WTC11 (cell line): ENCODE results near the gene NNAT. TPM values are rescaled to one million over a fixed set of nuclear protein-coding genes. Genes with fewer than 3 reads are reported as not detected.
"Not testable (repeated sequence)": the region's sequence is repeated elsewhere in the genome, so short reads cannot be mapped to it uniquely, and the experiment has no call there.

Source experiments
- ATAC-seq: fragments of 200-7000 bp; cut with Tn5 transposase; 2 replicates; pipeline ENCODE4 v1.10.0; 2021; ENCODE audit warnings: mild to moderate bottlenecking, moderate library complexity
- CTCF ChIA-PET: fragments of 300-600 bp; sonication (Branson Sonifier 250); formaldehyde crosslinking; loops from one replicate; lab custom pipeline; 2021; ENCODE audit warnings: antibody characterized with exemption; lab: Charles Lee
- POLR2A ChIA-PET: fragments of 350-600 bp; sonication (Branson Sonifier 250); formaldehyde crosslinking; loops from one replicate; lab custom pipeline; 2021; ENCODE audit warnings: antibody characterized with exemption; lab: Charles Lee
- DNase-seq: peaks from one replicate; pipeline ENCODE4 v3.0.0; 2021; ENCODE audit warnings: low spot score
- H3K27ac Mint-ChIP-seq: 2 replicates; pipeline ENCODE4 v1.8.0; 2021; ENCODE audit warnings: mixed read lengths
- H3K27me3 Mint-ChIP-seq: 2 replicates; pipeline ENCODE4 v1.8.0; 2021; ENCODE audit warnings: low read depth, mild to moderate bottlenecking, moderate library complexity, mixed read lengths
- H3K36me3 Mint-ChIP-seq: 2 replicates; pipeline ENCODE4 v1.8.0; 2021; ENCODE audit warnings: mixed read lengths
- H3K4me1 Mint-ChIP-seq: 2 replicates; pipeline ENCODE4 v1.8.0; 2022; ENCODE audit warnings: mixed read lengths
- H3K4me3 Mint-ChIP-seq: 2 replicates; pipeline ENCODE4 v1.8.0; 2021; ENCODE audit warnings: mild to moderate bottlenecking, moderate library complexity, mixed read lengths
- H3K9me3 Mint-ChIP-seq: 2 replicates; pipeline ENCODE4 v1.8.0; 2021; ENCODE audit warnings: mixed read lengths
- ETV6 ChIP-seq: sonication (generic); formaldehyde crosslinking; IDR thresholded peaks from 2 replicates; pipeline ENCODE4 v1.8.1; 2022; ENCODE audit warnings: mild to moderate bottlenecking, missing genetic modification reagents
- JUN ChIP-seq: sonication (generic); formaldehyde crosslinking; IDR thresholded peaks from 2 replicates; pipeline ENCODE4 v1.8.0; 2023; ENCODE audit warnings: mild to moderate bottlenecking, missing genetic modification reagents
- NR1H2 ChIP-seq: sonication (generic); formaldehyde crosslinking; IDR thresholded peaks from 2 replicates; pipeline ENCODE4 v1.9.0; 2021; ENCODE audit warnings: mild to moderate bottlenecking, moderate library complexity, missing genetic modification reagents
- TEAD4 ChIP-seq: sonication (generic); formaldehyde crosslinking; IDR thresholded peaks from 2 replicates; pipeline ENCODE4 v1.8.0; 2022; ENCODE audit warnings: mild to moderate bottlenecking, missing genetic modification reagents
- TP53 ChIP-seq: sonication (generic); formaldehyde crosslinking; IDR thresholded peaks from 2 replicates; pipeline ENCODE4 v1.8.1; 2023; ENCODE audit warnings: mild to moderate bottlenecking, missing genetic modification reagents
- ZNF263 ChIP-seq: sonication (generic); formaldehyde crosslinking; IDR thresholded peaks from 2 replicates; pipeline ENCODE4 v1.8.1; 2022; ENCODE audit warnings: low read depth, mild to moderate bottlenecking, moderate library complexity, missing genetic modification reagents
- ZNF423 ChIP-seq: fragments of 250-450 bp; sonication (Bioruptor Pico); IDR thresholded peaks from 2 replicates; pipeline ENCODE4 v2.1.2; 2022; ENCODE audit warnings: mild to moderate bottlenecking, moderate library complexity
- ZNF671 ChIP-seq: fragments of 250-450 bp; sonication (Bioruptor Pico); IDR thresholded peaks from 2 replicates; pipeline ENCODE4 v1.8.0; 2021; ENCODE audit warnings: mild to moderate bottlenecking
- total RNA-seq: library from RNA; stranded (reverse); gene quantifications from 3 replicates; pipeline ENCODE4 v1.2.3, GENCODE V29; 2021
- TF ChIP-seq, protein P1 (sequence below): sonication (generic); formaldehyde crosslinking; IDR thresholded peaks from 2 replicates; pipeline ENCODE4 v1.8.1; 2023; ENCODE audit warnings: mild to moderate bottlenecking, missing genetic modification reagents, moderate library complexity
- TF ChIP-seq, protein P2 (sequence below): fragments of 250-450 bp; sonication (Bioruptor Pico); IDR thresholded peaks from 2 replicates; pipeline ENCODE4 v1.9.0; 2021; ENCODE audit warnings: mild to moderate bottlenecking
- TF ChIP-seq, protein P3 (sequence below): fragments of 250-450 bp; sonication (Bioruptor Pico); IDR thresholded peaks from 2 replicates; pipeline ENCODE4 v1.9.0; 2021; ENCODE audit warnings: mild to moderate bottlenecking, borderline replicate concordance
- TF ChIP-seq, protein P4 (sequence below): sonication (generic); formaldehyde crosslinking; IDR thresholded peaks from 2 replicates; pipeline ENCODE4 v1.8.0; 2023; ENCODE audit warnings: mild to moderate bottlenecking, missing genetic modification reagents
- TF ChIP-seq, protein P5 (sequence below): sonication (generic); formaldehyde crosslinking; IDR thresholded peaks from 2 replicates; pipeline ENCODE4 v1.8.1; 2022; ENCODE audit warnings: low read depth, missing genetic modification reagents, borderline replicate concordance

Gene NNAT
- total RNA-seq, 1 experiment from 2014 or later: 90.0 TPM

DNA sequence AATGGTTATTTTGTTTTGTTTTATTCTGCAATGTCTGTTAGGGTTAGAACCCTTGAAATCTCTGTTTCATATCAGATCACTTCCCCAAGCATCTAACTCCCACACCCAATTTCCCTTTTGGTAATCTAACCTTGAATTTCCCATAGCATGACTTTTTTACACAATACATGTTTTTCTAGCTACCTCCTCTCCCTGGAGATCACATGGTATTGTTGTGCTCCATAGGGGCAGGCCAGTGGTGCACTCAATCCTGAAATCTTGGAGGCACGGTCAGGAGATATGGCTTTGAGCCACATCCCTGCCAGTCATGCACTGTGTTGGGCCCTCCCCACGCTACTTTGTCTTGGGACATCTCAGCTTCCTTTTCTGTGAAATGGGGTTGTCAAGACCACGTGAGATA is 36.7 kb upstream of the NNAT start (continued):
- no peak for TF ChIP-seq NR1H2
- no peak for TF ChIP-seq TEAD4 (CRISPR knock-in tag)
- TF ChIP-seq ZNF263: no peak
- TF ChIP-seq, protein P1, sequence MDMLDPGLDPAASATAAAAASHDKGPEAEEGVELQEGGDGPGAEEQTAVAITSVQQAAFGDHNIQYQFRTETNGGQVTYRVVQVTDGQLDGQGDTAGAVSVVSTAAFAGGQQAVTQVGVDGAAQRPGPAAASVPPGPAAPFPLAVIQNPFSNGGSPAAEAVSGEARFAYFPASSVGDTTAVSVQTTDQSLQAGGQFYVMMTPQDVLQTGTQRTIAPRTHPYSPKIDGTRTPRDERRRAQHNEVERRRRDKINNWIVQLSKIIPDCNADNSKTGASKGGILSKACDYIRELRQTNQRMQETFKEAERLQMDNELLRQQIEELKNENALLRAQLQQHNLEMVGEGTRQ (CRISPR knock-in tag): no peak
- no peak for TF ChIP-seq ZNF671 (CRISPR knock-in tag)
- no peak for TF ChIP-seq JUN (CRISPR knock-in tag)
- TF ChIP-seq ZNF423 (CRISPR knock-in tag): no peak

DNA sequence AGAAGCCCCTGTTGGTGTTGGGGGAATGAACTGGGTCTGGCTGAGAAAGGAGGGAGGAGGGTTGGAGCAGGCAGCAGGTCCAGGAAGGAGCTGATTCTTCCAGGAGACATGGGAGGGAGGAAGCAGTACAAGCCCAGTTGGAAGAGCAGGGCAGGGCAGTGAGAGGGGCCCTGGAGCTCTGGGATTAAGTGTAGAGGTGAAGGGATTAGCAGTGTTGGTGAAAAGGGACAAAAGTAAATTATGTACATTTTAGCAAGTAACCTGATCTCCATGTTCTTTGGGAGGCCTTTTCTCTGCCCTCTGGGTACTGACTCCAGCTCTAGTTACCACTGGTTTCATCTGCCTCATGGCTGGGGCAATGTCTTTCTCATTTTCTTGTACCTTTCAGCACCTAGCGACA is 34.8 kb upstream of the NNAT start:
- DNase-seq, POLR2A ChIA-PET, H3K27me3 Mint-ChIP-seq, CTCF ChIA-PET, H3K4me3 Mint-ChIP-seq, H3K27ac Mint-ChIP-seq: not testable (repeated sequence)
- peak; percentile 64 for ATAC-seq
- H3K9me3 Mint-ChIP-seq: peaks cover 30% of the 10 kb centered on the region
- peaks cover 14% of the 10 kb centered on the region for H3K36me3 Mint-ChIP-seq
- H3K4me1 Mint-ChIP-seq: peaks cover 30% of the 10 kb centered on the region

DNA sequence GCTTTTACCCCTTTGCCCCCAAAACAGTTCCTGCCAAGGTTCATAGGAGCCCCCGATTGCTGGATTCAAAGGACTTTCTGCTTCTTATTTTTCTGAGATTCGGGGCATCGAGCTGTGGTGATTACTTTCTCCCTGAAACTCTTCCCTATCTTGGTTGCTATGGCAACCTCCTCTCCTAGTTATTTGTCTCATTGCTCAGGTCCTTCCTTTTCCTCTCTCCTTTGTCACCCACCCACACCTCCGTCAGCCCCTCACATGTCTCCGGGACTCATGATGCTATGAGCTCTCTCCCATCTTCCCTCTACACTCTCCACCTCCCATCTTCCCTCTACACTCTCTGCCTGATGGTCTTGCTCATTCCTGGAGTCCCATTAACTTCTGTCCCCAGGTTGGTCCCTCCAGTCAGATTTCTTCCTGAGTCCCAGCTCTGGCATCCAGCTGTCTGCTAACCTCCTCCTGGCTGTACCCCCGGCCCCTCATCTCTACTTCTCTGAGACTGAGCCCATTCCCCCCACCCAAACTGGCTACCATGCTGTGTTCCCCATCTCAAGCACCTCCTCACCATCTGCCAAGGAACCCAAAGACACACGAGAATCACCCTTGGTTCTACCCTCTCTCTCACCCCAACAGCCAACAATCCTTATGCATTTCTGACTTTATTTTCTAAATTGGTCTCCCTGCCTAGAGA is 30.2 kb upstream of the NNAT start:
- CTCF ChIA-PET: no interaction called here

More for the DNA sequence above, 30.2 kb upstream of the NNAT start:
- TF ChIP-seq, protein P2, sequence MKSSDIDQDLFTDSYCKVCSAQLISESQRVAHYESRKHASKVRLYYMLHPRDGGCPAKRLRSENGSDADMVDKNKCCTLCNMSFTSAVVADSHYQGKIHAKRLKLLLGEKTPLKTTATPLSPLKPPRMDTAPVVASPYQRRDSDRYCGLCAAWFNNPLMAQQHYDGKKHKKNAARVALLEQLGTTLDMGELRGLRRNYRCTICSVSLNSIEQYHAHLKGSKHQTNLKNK (CRISPR knock-in tag): no peak
- TF ChIP-seq, protein P3, sequence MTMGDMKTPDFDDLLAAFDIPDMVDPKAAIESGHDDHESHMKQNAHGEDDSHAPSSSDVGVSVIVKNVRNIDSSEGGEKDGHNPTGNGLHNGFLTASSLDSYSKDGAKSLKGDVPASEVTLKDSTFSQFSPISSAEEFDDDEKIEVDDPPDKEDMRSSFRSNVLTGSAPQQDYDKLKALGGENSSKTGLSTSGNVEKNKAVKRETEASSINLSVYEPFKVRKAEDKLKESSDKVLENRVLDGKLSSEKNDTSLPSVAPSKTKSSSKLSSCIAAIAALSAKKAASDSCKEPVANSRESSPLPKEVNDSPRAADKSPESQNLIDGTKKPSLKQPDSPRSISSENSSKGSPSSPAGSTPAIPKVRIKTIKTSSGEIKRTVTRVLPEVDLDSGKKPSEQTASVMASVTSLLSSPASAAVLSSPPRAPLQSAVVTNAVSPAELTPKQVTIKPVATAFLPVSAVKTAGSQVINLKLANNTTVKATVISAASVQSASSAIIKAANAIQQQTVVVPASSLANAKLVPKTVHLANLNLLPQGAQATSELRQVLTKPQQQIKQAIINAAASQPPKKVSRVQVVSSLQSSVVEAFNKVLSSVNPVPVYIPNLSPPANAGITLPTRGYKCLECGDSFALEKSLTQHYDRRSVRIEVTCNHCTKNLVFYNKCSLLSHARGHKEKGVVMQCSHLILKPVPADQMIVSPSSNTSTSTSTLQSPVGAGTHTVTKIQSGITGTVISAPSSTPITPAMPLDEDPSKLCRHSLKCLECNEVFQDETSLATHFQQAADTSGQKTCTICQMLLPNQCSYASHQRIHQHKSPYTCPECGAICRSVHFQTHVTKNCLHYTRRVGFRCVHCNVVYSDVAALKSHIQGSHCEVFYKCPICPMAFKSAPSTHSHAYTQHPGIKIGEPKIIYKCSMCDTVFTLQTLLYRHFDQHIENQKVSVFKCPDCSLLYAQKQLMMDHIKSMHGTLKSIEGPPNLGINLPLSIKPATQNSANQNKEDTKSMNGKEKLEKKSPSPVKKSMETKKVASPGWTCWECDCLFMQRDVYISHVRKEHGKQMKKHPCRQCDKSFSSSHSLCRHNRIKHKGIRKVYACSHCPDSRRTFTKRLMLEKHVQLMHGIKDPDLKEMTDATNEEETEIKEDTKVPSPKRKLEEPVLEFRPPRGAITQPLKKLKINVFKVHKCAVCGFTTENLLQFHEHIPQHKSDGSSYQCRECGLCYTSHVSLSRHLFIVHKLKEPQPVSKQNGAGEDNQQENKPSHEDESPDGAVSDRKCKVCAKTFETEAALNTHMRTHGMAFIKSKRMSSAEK (CRISPR knock-in tag): no peak
- TF ChIP-seq TP53 (CRISPR knock-in tag): no peak
- TF ChIP-seq ZNF263: no peak
- TF ChIP-seq ETV6 (CRISPR knock-in tag): no peak
- TF ChIP-seq, protein P4, sequence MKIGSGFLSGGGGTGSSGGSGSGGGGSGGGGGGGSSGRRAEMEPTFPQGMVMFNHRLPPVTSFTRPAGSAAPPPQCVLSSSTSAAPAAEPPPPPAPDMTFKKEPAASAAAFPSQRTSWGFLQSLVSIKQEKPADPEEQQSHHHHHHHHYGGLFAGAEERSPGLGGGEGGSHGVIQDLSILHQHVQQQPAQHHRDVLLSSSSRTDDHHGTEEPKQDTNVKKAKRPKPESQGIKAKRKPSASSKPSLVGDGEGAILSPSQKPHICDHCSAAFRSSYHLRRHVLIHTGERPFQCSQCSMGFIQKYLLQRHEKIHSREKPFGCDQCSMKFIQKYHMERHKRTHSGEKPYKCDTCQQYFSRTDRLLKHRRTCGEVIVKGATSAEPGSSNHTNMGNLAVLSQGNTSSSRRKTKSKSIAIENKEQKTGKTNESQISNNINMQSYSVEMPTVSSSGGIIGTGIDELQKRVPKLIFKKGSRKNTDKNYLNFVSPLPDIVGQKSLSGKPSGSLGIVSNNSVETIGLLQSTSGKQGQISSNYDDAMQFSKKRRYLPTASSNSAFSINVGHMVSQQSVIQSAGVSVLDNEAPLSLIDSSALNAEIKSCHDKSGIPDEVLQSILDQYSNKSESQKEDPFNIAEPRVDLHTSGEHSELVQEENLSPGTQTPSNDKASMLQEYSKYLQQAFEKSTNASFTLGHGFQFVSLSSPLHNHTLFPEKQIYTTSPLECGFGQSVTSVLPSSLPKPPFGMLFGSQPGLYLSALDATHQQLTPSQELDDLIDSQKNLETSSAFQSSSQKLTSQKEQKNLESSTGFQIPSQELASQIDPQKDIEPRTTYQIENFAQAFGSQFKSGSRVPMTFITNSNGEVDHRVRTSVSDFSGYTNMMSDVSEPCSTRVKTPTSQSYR: no peak
- TF ChIP-seq ZNF671 (CRISPR knock-in tag): 0 out of 2 replicates have a peak, but pooled peaks have one; percentile 40
- TF ChIP-seq, protein P5, sequence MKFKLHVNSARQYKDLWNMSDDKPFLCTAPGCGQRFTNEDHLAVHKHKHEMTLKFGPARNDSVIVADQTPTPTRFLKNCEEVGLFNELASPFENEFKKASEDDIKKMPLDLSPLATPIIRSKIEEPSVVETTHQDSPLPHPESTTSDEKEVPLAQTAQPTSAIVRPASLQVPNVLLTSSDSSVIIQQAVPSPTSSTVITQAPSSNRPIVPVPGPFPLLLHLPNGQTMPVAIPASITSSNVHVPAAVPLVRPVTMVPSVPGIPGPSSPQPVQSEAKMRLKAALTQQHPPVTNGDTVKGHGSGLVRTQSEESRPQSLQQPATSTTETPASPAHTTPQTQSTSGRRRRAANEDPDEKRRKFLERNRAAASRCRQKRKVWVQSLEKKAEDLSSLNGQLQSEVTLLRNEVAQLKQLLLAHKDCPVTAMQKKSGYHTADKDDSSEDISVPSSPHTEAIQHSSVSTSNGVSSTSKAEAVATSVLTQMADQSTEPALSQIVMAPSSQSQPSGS (CRISPR knock-in tag): no peak
- peaks cover 22% of the 10 kb centered on the region for H3K4me1 Mint-ChIP-seq
- H3K27ac Mint-ChIP-seq: no peak overlapping the region
- no peak overlapping the region for H3K4me3 Mint-ChIP-seq
- peaks cover 11% of the 10 kb centered on the region for H3K9me3 Mint-ChIP-seq
- 0 out of 2 replicates have a peak, but pooled peaks cover 3% of the 10 kb centered on the region for H3K36me3 Mint-ChIP-seq
- DNase-seq (no peak), ATAC-seq (no peak)
- POLR2A ChIA-PET: no interaction called here
- no peaks in the 10 kb centered on the region; the same call in 1 of the 2 replicates for H3K27me3 Mint-ChIP-seq
